K562 (cell line): ENCODE results near the gene BAG5. TPM values are rescaled to one million over a fixed set of nuclear protein-coding genes. Genes with fewer than 3 reads are reported as not detected.

Source experiments
- ATF1 ChIP-seq, 2 experiments: fragments of 450-650 bp in 1 of 2; IDR thresholded peaks; 2 replicates each; pipeline ENCODE4 v1.6.1; 2016; ENCODE audit warnings: missing compliant biosample characterization in 1 of 2, missing genetic modification characterization in 1 of 2
- BHLHE40 ChIP-seq: IDR thresholded peaks from 2 replicates; pipeline ENCODE4 v1.6.1; 2011; ENCODE audit warnings: low read length, improper control_type of control experiment
- CEBPB ChIP-seq: fragments of 450-650 bp; IDR thresholded peaks from 2 replicates; pipeline ENCODE4 v1.6.1; 2016; ENCODE audit warnings: missing genetic modification characterization, missing compliant biosample characterization
- CREB1 ChIP-seq, 2 experiments: sonication (generic) in 1 of 2; formaldehyde crosslinking in 1 of 2; IDR thresholded peaks; 2 replicates each; pipeline versions ENCODE4 v1.6.1 to v1.8.0; 2012 to 2022; ENCODE audit warnings: inconsistent platforms in 1 of 2, mild to moderate bottlenecking in 1 of 2, missing genetic modification reagents in 1 of 2, moderate library complexity in 1 of 2
- DPF2 ChIP-seq: fragments of 450-650 bp; IDR thresholded peaks from 2 replicates; pipeline ENCODE4 v1.6.1; 2016
- ELF4 ChIP-seq: fragments of 450-650 bp; formaldehyde crosslinking; IDR thresholded peaks from 2 replicates; pipeline ENCODE4 v1.4.0; 2022; ENCODE audit warnings: missing genetic modification characterization
- HDGF ChIP-seq: fragments of 450-650 bp; IDR thresholded peaks from 2 replicates; pipeline ENCODE4 v1.6.1; 2016
- MYBL2 ChIP-seq, 2 experiments: fragments of 450-650 bp in 1 of 2; sonication (generic) in 1 of 2; formaldehyde crosslinking in 1 of 2; IDR thresholded peaks; 2 replicates each; pipeline versions ENCODE4 v1.6.1 to v1.8.1; 2017 to 2022; ENCODE audit warnings: borderline replicate concordance in 1 of 2, inconsistent platforms in 1 of 2, low read depth in 1 of 2, mild to moderate bottlenecking in 1 of 2, missing genetic modification reagents in 1 of 2, moderate library complexity in 1 of 2
- NFIC ChIP-seq: fragments of 450-650 bp; IDR thresholded peaks from 2 replicates; pipeline ENCODE4 v1.6.1; 2017; ENCODE audit warnings: mild to moderate bottlenecking, inconsistent platforms
- NR3C1 ChIP-seq: sonication (generic); formaldehyde crosslinking; IDR thresholded peaks from 2 replicates; pipeline ENCODE4 v1.8.1; 2022; ENCODE audit warnings: missing genetic modification reagents
- POLR2AphosphoS5 ChIP-seq: IDR thresholded peaks from 2 replicates; pipeline ENCODE4 v1.6.1; 2011; ENCODE audit warnings: mild to moderate bottlenecking, low read depth, low read length, moderate library complexity; ENCODE audit not compliant: control insufficient read depth, insufficient read depth
- PRMT5 ChIP-seq: sonication (generic); formaldehyde crosslinking; IDR thresholded peaks from 2 replicates; pipeline ENCODE4 v1.5.0; 2020; ENCODE audit warnings: missing genetic modification reagents
- TAF15 ChIP-seq: fragments of 200-400 bp; formaldehyde crosslinking; IDR thresholded peaks from 2 replicates; pipeline ENCODE4 v1.6.1; 2017; ENCODE audit warnings: mild to moderate bottlenecking, low read depth, low read length, moderate library complexity
- TAF9B ChIP-seq: fragments of 450-650 bp; IDR thresholded peaks from 2 replicates; pipeline ENCODE4 v1.6.1; 2018; ENCODE audit warnings: mild to moderate bottlenecking; ENCODE audit not compliant: partially characterized antibody
- TCF3 ChIP-seq: sonication (generic); formaldehyde crosslinking; IDR thresholded peaks from 2 replicates; pipeline ENCODE4 v1.4.0; 2020; ENCODE audit warnings: mild to moderate bottlenecking, missing genetic modification reagents
- ZNF282 ChIP-seq: sonication (generic); formaldehyde crosslinking; IDR thresholded peaks from 2 replicates; pipeline ENCODE4 v1.8.1; 2023; ENCODE audit warnings: missing genetic modification reagents
- ZNF316 ChIP-seq: fragments of 450-650 bp; IDR thresholded peaks from 2 replicates; pipeline ENCODE4 v1.6.1; 2016
- ZNF785 ChIP-seq: fragments of 250-450 bp; sonication (Bioruptor Pico); IDR thresholded peaks from 2 replicates; pipeline ENCODE4 v1.4.0; 2020; ENCODE audit warnings: mild to moderate bottlenecking
- polyA plus RNA-seq, 8 experiments: library from polyadenylated mRNA; depleted of rRNA in 4 of 8; stranded (reverse) in 5 of 8; unstranded in 3 of 8; fragments of >200 nt; fragmentation: Nextera tagmentation in 2 of 8; fragmentation: Illumina TruSeq in 1 of 8; extraction: Ambion mirVana in 2 of 8; extraction: Trizol in 1 of 8; gene quantifications; 2 replicates each; pipeline versions ENCODE4 v1.2.1 to v1.2.3, GENCODE V29; 2011 to 2014; ENCODE audit warnings: inconsistent platforms in 1 of 8, missing spikeins in 1 of 8
- total RNA-seq, 7 experiments: library from RNA; depleted of rRNA in 6 of 7; stranded (reverse); fragments of >200 nt in 6 of 7; fragmentation: Illumina TruSeq in 2 of 7; extraction: Trizol in 2 of 7; gene quantifications; 2 replicates each; pipeline versions ENCODE4 v1.2.1 to v1.2.3, GENCODE V29; 2011 to 2021; ENCODE audit warnings: low replicate concordance in 1 of 7
- TF ChIP-seq, protein P1 (sequence below): fragments of 250-450 bp; sonication (Bioruptor Pico); IDR thresholded peaks from 2 replicates; pipeline ENCODE4 v1.8.0; 2022; ENCODE audit warnings: moderate library complexity, mild to moderate bottlenecking, inconsistent platforms
- TF ChIP-seq, protein P2 (sequence below): fragments of 250-450 bp; sonication (Bioruptor Pico); IDR thresholded peaks from 2 replicates; pipeline ENCODE4 v1.4.0; 2020
- TF ChIP-seq, protein P3 (sequence below), 2 experiments: fragments of 450-650 bp in 1 of 2; IDR thresholded peaks; 2 replicates each; pipeline ENCODE4 v1.6.1; 2011 to 2017; ENCODE audit warnings: low read depth in 2 of 2, antibody characterized with exemption in 1 of 2, borderline replicate concordance in 1 of 2, low read length in 1 of 2, mild to moderate bottlenecking in 1 of 2, mixed read lengths in 1 of 2; ENCODE audit not compliant: control insufficient read depth in 1 of 2

Gene BAG5
- total and polyA plus RNA-seq, 9 of the 15 experiments (the other 6 are each of a cell fraction or from before 2014, with no cell fraction given): 7.9 to 21.4 (median 13.2) TPM

DNA sequence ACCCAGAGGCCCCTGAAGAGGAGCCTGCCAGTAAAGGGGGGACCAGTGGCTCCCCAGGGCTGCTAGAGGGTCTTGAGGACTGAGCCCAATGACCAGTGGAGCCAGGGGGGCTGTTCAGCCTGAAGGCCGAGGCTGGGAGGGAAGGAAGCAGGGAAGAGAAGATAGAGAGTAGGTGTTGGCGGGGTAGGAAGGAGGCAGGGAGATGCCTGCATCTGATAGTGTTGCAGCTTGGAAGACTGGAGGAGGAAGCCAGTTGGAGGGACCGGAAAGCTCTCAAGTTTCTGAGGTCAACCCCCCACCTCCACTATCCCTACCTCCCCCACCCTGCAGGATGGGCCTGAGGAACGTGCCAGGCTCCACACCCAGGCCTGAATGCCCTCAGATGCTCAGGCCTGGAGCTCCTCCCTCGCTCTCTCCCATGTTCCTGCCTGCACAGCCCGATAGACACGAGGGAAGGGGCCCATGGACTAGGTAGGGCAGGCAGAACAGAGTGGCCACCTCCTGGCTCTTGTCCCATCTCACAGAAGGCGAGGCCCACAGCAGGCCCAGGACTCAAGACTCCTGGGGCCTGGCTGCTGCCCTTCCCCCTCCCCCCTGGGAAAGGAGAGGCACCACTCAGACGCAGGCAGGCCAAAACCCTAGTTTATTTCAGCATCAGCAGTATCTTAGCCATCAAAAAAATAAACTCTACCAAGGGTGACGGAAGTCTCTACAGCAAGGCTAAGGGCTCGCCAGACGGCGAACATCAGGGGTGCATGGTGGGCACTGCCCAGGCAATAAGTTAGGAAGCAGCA lies 43.2 kb downstream of the BAG5 start (continued):
- TF ChIP-seq ZNF282 (CRISPR knock-in tag) (no peak), ELF4 (CRISPR knock-in tag) (0 out of 2 replicates have a peak, but pooled peaks have one; percentile 12), PRMT5 (CRISPR knock-in tag) (no peak), HDGF (no peak), NR3C1 (no peak), ZNF785 (CRISPR knock-in tag) (no peak), BHLHE40 (peak; percentile 71), NFIC (peak; percentile 9; the same call in 1 of the 2 replicates), DPF2 (peak; percentile 60), MYBL2 (IDR thresholded peaks at IDR 0.05; ENCODE audit: low read depth) (no peak), MYBL2 (CRISPR knock-in tag; IDR thresholded peaks at IDR 0.05; ENCODE audit: borderline replicate concordance) (no peak), TAF9B (no peak), CEBPB (tag) (no peak), ZNF316 (peak; percentile 42), TAF15 (no peak), CREB1 (IDR thresholded peaks at IDR 0.05) (no peak), CREB1 (CRISPR knock-in tag; IDR thresholded peaks at IDR 0.05) (0 out of 2 replicates have a peak, but pooled peaks have one; percentile 18), TCF3 (CRISPR knock-in tag) (no peak), POLR2AphosphoS5 (peak; percentile 49), ATF1 (CRISPR knock-in tag; IDR thresholded peaks at IDR 0.05) (no peak), ATF1 (tag; IDR thresholded peaks at IDR 0.05) (no peak)
- TF ChIP-seq, protein P1, sequence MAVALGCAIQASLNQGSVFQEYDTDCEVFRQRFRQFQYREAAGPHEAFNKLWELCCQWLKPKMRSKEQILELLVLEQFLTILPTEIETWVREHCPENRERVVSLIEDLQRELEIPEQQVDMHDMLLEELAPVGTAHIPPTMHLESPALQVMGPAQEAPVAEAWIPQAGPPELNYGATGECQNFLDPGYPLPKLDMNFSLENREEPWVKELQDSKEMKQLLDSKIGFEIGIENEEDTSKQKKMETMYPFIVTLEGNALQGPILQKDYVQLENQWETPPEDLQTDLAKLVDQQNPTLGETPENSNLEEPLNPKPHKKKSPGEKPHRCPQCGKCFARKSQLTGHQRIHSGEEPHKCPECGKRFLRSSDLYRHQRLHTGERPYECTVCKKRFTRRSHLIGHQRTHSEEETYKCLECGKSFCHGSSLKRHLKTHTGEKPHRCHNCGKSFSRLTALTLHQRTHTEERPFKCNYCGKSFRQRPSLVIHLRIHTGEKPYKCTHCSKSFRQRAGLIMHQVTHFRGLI (CRISPR knock-in tag): no peak
- TF ChIP-seq, protein P2, sequence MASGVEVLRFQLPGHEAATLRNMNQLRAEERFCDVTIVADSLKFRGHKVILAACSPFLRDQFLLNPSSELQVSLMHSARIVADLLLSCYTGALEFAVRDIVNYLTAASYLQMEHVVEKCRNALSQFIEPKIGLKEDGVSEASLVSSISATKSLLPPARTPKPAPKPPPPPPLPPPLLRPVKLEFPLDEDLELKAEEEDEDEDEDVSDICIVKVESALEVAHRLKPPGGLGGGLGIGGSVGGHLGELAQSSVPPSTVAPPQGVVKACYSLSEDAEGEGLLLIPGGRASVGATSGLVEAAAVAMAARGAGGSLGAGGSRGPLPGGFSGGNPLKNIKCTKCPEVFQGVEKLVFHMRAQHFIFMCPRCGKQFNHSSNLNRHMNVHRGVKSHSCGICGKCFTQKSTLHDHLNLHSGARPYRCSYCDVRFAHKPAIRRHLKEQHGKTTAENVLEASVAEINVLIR: no peak
- TF ChIP-seq, protein P3, sequence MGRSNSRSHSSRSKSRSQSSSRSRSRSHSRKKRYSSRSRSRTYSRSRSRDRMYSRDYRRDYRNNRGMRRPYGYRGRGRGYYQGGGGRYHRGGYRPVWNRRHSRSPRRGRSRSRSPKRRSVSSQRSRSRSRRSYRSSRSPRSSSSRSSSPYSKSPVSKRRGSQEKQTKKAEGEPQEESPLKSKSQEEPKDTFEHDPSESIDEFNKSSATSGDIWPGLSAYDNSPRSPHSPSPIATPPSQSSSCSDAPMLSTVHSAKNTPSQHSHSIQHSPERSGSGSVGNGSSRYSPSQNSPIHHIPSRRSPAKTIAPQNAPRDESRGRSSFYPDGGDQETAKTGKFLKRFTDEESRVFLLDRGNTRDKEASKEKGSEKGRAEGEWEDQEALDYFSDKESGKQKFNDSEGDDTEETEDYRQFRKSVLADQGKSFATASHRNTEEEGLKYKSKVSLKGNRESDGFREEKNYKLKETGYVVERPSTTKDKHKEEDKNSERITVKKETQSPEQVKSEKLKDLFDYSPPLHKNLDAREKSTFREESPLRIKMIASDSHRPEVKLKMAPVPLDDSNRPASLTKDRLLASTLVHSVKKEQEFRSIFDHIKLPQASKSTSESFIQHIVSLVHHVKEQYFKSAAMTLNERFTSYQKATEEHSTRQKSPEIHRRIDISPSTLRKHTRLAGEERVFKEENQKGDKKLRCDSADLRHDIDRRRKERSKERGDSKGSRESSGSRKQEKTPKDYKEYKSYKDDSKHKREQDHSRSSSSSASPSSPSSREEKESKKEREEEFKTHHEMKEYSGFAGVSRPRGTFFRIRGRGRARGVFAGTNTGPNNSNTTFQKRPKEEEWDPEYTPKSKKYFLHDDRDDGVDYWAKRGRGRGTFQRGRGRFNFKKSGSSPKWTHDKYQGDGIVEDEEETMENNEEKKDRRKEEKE (IDR thresholded peaks at IDR 0.05; ENCODE audit: borderline replicate concordance in 1 of 2, control insufficient read depth in 1 of 2, low read depth in 2 of 2, low read length in 1 of 2): no peak
